ENCODE data around the gene DNAJB4.

The DNAJB4 gene

DNA sequence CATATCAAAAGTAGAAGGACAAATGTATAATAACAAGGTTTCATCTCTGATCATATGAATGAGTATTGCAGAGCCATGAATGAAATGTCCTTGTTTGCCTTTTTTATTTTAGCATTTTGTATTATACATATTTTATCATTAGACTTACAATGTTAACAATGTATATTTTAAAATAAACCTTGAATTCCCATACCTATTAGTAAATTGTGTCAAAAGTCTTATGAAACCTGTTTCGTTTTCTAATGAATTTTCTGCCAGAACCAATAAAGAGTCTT lies 646 bp downstream of the DNAJB4 start:
- TF ChIP-seq, protein P1, sequence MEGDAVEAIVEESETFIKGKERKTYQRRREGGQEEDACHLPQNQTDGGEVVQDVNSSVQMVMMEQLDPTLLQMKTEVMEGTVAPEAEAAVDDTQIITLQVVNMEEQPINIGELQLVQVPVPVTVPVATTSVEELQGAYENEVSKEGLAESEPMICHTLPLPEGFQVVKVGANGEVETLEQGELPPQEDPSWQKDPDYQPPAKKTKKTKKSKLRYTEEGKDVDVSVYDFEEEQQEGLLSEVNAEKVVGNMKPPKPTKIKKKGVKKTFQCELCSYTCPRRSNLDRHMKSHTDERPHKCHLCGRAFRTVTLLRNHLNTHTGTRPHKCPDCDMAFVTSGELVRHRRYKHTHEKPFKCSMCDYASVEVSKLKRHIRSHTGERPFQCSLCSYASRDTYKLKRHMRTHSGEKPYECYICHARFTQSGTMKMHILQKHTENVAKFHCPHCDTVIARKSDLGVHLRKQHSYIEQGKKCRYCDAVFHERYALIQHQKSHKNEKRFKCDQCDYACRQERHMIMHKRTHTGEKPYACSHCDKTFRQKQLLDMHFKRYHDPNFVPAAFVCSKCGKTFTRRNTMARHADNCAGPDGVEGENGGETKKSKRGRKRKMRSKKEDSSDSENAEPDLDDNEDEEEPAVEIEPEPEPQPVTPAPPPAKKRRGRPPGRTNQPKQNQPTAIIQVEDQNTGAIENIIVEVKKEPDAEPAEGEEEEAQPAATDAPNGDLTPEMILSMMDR (IDR thresholded peaks at IDR 0.05), result no peak
- no peak for TF ChIP-seq ZFX (IDR thresholded peaks at IDR 0.05; ENCODE audit: borderline replicate concordance)

GRCh38 chr1:78005755-78006154 lies 1.0 kb downstream of the DNAJB4 start:
- no peak for TF ChIP-seq ZFX (IDR thresholded peaks at IDR 0.05; ENCODE audit: borderline replicate concordance)
- TF ChIP-seq, protein P1 (IDR thresholded peaks at IDR 0.05), result no peak
- H3K27ac ChIP-seq, result peak overlapping the region; percentile 81

More for the DNA sequence above, 646 bp downstream of the DNAJB4 start:
- H3K27ac ChIP-seq, result peak overlapping the region; percentile 81

GRCh38 chr1:78006521-78006920 lies 1.8 kb downstream of the DNAJB4 start:
- TF ChIP-seq ZFX (IDR thresholded peaks at IDR 0.05; ENCODE audit: borderline replicate concordance), result no peak
- TF ChIP-seq, protein P1 (IDR thresholded peaks at IDR 0.05), result no peak
- H3K27ac ChIP-seq, result no peak overlapping the region

DNA sequence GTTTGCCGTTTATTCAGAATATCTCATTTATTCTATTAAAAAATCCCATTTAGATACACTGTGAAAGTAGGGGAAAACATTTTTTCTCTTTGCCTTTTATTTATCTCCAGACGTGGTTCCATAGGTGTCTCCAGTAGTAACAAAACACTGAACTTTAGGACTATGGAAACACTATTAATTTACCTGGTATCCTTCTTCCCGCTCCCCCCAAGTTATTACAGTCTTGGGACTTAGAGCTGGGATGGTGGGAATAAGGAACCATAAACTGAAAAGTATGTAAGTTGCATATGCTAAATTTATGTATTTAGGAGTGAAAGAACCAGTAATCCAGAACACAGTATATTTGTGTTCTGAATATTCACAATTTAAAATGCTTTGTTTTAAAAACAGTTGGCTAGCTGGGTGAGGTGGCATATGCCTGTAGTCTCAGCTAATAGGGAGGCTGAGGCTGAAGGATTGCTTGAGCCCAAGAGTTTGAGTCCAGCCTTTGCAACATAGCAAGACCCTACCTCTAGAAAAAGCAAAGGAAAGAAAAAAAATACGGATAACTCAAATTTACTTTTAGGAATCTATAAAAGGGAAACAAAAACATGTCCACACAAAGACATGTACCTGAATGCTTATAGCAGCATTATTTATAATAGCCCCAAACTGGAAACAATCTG lies 3.1 kb downstream of the DNAJB4 start:
- H3K27ac ChIP-seq, result no peak overlapping the region
- no peak for TF ChIP-seq ZFX (IDR thresholded peaks at IDR 0.05; ENCODE audit: borderline replicate concordance)
- TF ChIP-seq, protein P1 (IDR thresholded peaks at IDR 0.05), result no peak

- no peak overlapping the region for H3K27ac ChIP-seq
- no peak for TF ChIP-seq ZFX (IDR thresholded peaks at IDR 0.05; ENCODE audit: borderline replicate concordance)
- TF ChIP-seq, protein P1 (IDR thresholded peaks at IDR 0.05), result no peak
Measured at GRCh38 chr1:78009276-78009675, 4.5 kb downstream of the DNAJB4 start.

DNA sequence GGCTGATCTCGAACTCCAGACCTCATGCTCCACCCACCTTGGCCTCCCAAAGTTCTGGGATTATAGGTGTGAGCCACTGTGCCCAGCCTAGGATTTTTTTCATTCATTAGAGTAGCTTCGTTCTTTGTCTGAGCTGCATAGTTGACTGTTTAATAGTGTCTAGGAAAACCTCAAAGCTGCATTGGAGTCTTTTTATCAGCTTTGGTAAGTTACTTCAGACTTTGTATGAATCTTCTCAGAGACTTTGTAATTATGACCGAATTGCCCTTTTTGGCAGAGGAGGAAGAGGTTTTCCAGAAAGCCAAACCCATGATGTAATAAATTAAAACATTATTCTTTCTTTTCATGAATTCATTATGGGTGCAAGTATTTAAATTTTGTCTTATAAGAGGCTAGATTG lies 5.1 kb downstream of the DNAJB4 start:
- H3K27ac ChIP-seq, result no peak overlapping the region
- TF ChIP-seq ZFX (IDR thresholded peaks at IDR 0.05; ENCODE audit: borderline replicate concordance), result no peak

GRCh38 chr1:78011050-78011449 lies 6.3 kb downstream of the DNAJB4 start:
- TF ChIP-seq, protein P1 (IDR thresholded peaks at IDR 0.05), result no peak
- no peak for TF ChIP-seq ZFX (IDR thresholded peaks at IDR 0.05; ENCODE audit: borderline replicate concordance)
- H3K27ac ChIP-seq, result no peak overlapping the region

DNA sequence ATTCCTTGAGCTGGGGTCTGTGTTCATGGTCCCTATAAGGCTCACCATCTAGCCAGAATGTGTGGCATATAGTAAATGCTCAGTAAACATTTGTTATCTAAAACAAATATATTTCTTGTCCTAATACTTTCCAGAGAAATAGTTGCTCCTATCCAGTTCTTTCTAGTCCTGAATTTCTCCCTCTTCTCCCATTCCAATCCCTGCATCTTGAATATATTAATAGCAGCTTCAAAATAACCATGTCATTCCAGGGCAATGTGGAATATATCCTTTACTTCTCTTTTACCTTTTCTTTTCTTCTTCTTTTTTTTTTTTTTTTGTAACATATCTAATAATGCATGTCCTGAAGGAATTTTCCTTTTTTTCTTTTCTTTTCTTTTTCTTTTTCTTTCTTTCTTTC lies 10.4 kb downstream of the DNAJB4 start:
- TF ChIP-seq ZFX (IDR thresholded peaks at IDR 0.05; ENCODE audit: borderline replicate concordance), result no peak
- TF ChIP-seq, protein P1 (IDR thresholded peaks at IDR 0.05), result no peak
- H3K27ac ChIP-seq, result no peak overlapping the region
